Activated T-cell treated with anti-CD3 and anti-CD28 coated beads, Interleukin-2, amount 50 U/mL, for 4 hours (primary cell): ENCODE results near the gene CATSPERE. TPM values are rescaled to one million over a fixed set of nuclear protein-coding genes. Genes with fewer than 3 reads are reported as not detected.
"Not testable (repeated sequence)": the region's sequence is repeated elsewhere in the genome, so short reads cannot be mapped to it uniquely, and the experiment has no call there.

Experiments used
- ATAC-seq, 2 donors: fragments of 200-7000 bp; cut with Tn5 transposase; one replicate each; pipeline ENCODE4 v1.10.0; 2021
- DNase-seq: peaks from one replicate; pipeline ENCODE4 v3.0.0-alpha.2; 2020
- H3K27me3 Mint-ChIP-seq: one replicate; pipeline ENCODE4 v1.8.0; 2021; ENCODE audit warnings: low read depth, mixed read lengths
- H3K36me3 Mint-ChIP-seq: one replicate; pipeline ENCODE4 v1.8.0; 2022; ENCODE audit warnings: mixed read lengths; ENCODE audit not compliant: insufficient read depth
- H3K4me1 Mint-ChIP-seq: one replicate; pipeline ENCODE4 v1.8.0; 2021; ENCODE audit warnings: low read depth, mixed read lengths
- H3K4me3 Mint-ChIP-seq: one replicate; pipeline ENCODE4 v1.8.0; 2021; ENCODE audit warnings: mild to moderate bottlenecking, moderate library complexity, mixed read lengths
- H3K9me3 Mint-ChIP-seq: one replicate; pipeline ENCODE4 v1.8.0; 2021; ENCODE audit warnings: mixed read lengths
- total RNA-seq, 3 donors: library from RNA; stranded (reverse); gene quantifications; one replicate each; pipeline ENCODE4 v1.2.1, GENCODE V29; 2021

The CATSPERE gene
- total RNA-seq, 3 donors from 2014 or later = not detected

DNA sequence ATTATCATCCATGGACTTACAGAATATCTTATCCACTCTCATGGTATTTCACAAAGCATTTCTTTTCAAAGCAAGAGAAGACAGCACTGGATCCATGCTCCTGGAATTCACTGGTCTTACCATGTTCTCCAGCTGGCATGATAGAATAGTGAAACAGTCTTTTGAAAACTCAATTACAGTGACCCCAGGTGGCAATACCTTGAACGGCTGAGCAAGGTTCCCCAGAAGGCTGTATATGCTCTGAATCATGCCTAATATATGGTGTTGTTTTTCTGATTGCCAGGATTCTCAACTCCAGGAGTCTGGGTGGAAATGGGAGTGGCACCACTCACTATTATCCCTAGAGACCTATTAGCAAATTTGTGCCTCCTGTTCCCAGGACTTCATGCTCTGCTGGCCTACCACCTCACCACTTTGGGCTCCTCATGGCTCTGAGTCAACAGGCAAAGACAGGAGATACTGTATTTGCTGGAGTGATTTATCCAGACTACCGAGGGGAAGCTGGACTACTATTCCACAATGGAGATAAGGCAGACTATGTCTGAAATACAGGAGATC, 87.6 kb downstream of the CATSPERE start:
- H3K9me3 Mint-ChIP-seq = peaks cover 20% of the 10 kb centered on the region

GRCh38 chr1:244552336-244552735, 91.3 kb downstream of the CATSPERE start:
- ATAC-seq (no peak), DNase-seq (no peak)
- H3K9me3 Mint-ChIP-seq = peaks cover 12% of the 10 kb centered on the region
- H3K4me1 Mint-ChIP-seq = no peaks in the 10 kb centered on the region
- no peaks in the 10 kb centered on the region for H3K36me3 Mint-ChIP-seq
- H3K4me3 Mint-ChIP-seq = no peak overlapping the region
- H3K27me3 Mint-ChIP-seq = no peaks in the 10 kb centered on the region

More for the DNA sequence above, 87.6 kb downstream of the CATSPERE start:
- DNase-seq (no peak), ATAC-seq (no peak)
- Mint-ChIP-seq H3K4me3 (no peak overlapping the region), H3K4me1 (no peaks in the 10 kb centered on the region), H3K27me3 (no peaks in the 10 kb centered on the region), H3K36me3 (no peaks in the 10 kb centered on the region)

DNA sequence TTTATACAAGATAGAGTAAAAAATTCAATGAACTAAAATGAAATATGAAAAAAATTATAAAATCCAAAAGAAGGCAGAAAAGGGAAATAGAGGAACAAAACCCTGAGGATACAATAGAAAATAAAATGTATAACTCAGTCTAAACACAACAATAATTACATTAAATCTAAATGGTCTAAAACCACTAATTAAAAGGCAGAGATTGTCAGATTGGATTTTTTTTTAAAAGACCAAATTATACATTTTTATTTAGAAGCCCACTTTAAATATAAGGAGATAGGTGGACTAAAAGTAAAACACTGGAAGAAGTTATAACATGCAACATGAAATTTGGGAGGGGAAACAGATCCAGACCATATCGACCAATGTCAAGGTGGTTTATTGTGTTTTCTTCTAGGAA, 95.2 kb downstream of the CATSPERE start:
- no peak for ATAC-seq
- peaks cover 2% of the 10 kb centered on the region for H3K36me3 Mint-ChIP-seq
- no peaks in the 10 kb centered on the region for H3K4me1 Mint-ChIP-seq
- no peak for DNase-seq
- H3K4me3 Mint-ChIP-seq = no peak overlapping the region
- no peaks in the 10 kb centered on the region for H3K27me3 Mint-ChIP-seq
- peaks cover 10% of the 10 kb centered on the region for H3K9me3 Mint-ChIP-seq

- ATAC-seq = no peak
- Mint-ChIP-seq H3K36me3 (peaks cover 3% of the 10 kb centered on the region), H3K27me3 (no peaks in the 10 kb centered on the region)
These were observed 96.5 kb downstream of the CATSPERE start for GRCh38 chr1:244557565-244557964.

GRCh38 chr1:244559561-244559960, 98.5 kb downstream of the CATSPERE start:
- H3K4me1 Mint-ChIP-seq = no peaks in the 10 kb centered on the region
- no peaks in the 10 kb centered on the region for H3K27me3 Mint-ChIP-seq
- DNase-seq (no peak), ATAC-seq (no peak)
- H3K4me3 Mint-ChIP-seq = no peak overlapping the region
- H3K9me3 Mint-ChIP-seq = peaks cover 16% of the 10 kb centered on the region
- H3K36me3 Mint-ChIP-seq = peaks cover 3% of the 10 kb centered on the region

More at GRCh38 chr1:244557565-244557964, 96.5 kb downstream of the CATSPERE start:
- peaks cover 10% of the 10 kb centered on the region for H3K9me3 Mint-ChIP-seq
- DNase-seq = no peak
- H3K4me3 Mint-ChIP-seq = no peak overlapping the region
- no peaks in the 10 kb centered on the region for H3K4me1 Mint-ChIP-seq

DNA sequence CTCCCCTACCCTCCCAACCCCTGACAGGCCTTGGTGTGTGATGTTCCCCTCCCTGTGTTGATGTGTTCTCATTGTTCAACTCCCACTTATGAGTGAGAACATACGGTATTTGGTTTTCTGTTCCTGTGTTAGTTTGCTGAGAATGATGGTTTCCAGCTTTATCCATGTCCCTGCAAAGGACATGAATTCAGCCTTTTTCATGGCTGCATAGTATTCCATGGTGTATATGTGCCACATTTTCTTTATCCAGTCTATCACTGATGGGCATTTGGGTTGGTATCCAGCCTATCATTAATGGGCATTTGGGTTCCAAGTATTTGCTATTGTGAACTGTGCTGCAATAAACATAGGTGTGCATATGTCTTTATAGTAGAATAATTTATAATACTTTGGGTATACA, 101.8 kb downstream of the CATSPERE start:
- not testable (repeated sequence) for DNase-seq, H3K9me3 Mint-ChIP-seq, H3K4me1 Mint-ChIP-seq, H3K36me3 Mint-ChIP-seq, ATAC-seq, H3K27me3 Mint-ChIP-seq, H3K4me3 Mint-ChIP-seq

DNA sequence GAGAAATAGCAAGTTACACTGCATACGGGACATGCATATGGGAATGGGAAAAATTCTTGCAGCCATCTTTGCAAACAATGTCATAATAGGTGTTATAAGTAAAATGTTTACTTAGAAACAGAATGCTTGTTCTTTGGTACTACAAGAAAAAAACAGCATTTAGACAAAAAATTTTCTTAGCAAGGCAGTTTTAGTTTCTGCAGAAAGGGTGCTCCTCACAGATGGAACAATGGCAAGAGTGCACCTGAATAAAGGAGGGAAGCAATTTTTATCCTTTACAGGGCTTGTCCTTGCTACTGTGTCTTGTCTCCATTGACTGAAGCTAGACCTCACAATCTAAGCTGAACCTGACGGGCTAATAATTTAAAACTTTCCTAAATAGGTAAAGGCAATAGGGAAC, 112.7 kb downstream of the CATSPERE start:
- no peaks in the 10 kb centered on the region for H3K4me1 Mint-ChIP-seq
- ATAC-seq (no peak), DNase-seq (no peak)
- peaks cover 34% of the 10 kb centered on the region for H3K9me3 Mint-ChIP-seq
- peaks cover 7% of the 10 kb centered on the region for H3K36me3 Mint-ChIP-seq
- peaks cover 6% of the 10 kb centered on the region for H3K27me3 Mint-ChIP-seq
- H3K4me3 Mint-ChIP-seq = no peak overlapping the region

DNA sequence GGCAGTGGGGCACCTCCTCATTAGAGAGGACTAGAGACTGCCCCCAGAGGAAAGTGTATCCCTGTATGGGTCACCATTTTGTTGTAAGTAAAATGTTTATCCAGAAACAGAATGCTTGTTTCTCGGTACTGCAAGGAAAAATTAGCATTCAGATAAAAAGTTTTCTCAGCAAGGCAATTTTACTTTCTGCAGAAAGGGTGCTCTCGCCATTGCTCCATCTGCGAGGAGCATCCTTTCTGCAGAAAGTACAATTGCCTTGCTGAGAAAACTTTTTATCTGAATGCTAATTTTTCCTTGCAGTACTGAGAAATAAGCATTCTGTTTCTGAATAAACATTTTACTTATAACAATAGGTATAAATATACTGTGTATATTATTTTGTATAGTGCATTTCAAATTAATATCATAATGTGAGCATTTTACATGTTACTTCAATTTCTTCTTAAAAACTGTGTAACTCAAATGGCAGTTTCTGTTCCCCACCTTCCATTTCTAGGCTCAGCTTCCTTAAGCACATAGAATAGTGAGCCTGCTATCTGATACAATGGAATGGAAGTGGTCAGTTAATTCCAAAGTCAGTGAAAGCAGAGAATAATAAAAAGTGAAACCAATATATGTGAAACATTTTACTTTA, 115.3 kb downstream of the CATSPERE start:
- DNase-seq (no peak), ATAC-seq (no peak)
- no peaks in the 10 kb centered on the region for H3K4me1 Mint-ChIP-seq
- no peaks in the 10 kb centered on the region for H3K27me3 Mint-ChIP-seq
- peaks cover 7% of the 10 kb centered on the region for H3K36me3 Mint-ChIP-seq
- peaks cover 34% of the 10 kb centered on the region for H3K9me3 Mint-ChIP-seq
- no peak overlapping the region for H3K4me3 Mint-ChIP-seq

GRCh38 chr1:244578205-244578604, 117.1 kb downstream of the CATSPERE start:
- H3K4me1 Mint-ChIP-seq, H3K4me3 Mint-ChIP-seq, DNase-seq: not testable (repeated sequence)

DNA sequence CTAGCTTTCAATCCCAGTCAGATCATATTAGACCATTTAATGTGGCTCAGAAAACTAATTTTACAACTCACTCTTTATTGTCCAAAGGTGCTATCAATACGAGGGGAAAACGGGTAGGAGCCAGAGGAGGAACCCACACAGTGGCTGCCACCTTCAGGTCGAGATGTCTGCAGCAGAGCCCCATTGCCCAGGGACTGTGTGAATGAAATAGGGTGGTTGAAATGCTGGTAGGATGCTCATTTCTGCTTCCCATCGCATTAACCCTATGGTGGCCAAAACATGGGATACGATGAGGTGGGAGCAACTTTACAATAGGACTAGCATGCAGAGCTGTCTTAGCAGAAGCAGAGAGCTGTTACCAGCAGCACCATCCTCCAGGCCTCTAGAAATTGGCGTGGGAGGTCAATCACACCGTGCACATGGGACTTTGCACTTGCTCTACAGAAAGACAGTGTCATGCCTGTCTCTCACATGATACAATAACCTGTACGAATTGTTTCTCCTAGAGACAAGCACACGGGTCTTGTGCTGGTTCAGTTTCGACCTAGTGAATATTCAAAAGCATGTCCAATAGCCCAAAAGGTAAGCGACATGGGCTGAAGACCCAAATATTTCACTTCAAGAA, 122.4 kb downstream of the CATSPERE start:
- no peaks in the 10 kb centered on the region for H3K4me1 Mint-ChIP-seq
- ATAC-seq (no peak), DNase-seq (no peak)
- no peaks in the 10 kb centered on the region for H3K9me3 Mint-ChIP-seq
- no peak overlapping the region for H3K4me3 Mint-ChIP-seq
- no peaks in the 10 kb centered on the region for H3K36me3 Mint-ChIP-seq
- H3K27me3 Mint-ChIP-seq = peaks cover 4% of the 10 kb centered on the region

More at GRCh38 chr1:244578205-244578604, 117.1 kb downstream of the CATSPERE start:
- H3K27me3 Mint-ChIP-seq, H3K36me3 Mint-ChIP-seq, ATAC-seq: not testable (repeated sequence)
- H3K9me3 Mint-ChIP-seq = peaks cover 30% of the 10 kb centered on the region

- H3K27me3 Mint-ChIP-seq = peaks cover 4% of the 10 kb centered on the region
- peaks cover 5% of the 10 kb centered on the region for H3K9me3 Mint-ChIP-seq
- H3K4me3 Mint-ChIP-seq = no peak overlapping the region
- no peak for ATAC-seq
- no peaks in the 10 kb centered on the region for H3K36me3 Mint-ChIP-seq
- no peaks in the 10 kb centered on the region for H3K4me1 Mint-ChIP-seq
- DNase-seq = no peak
These were observed 124.8 kb downstream of the CATSPERE start for GRCh38 chr1:244585867-244586266.

- H3K36me3 Mint-ChIP-seq = no peaks in the 10 kb centered on the region
- H3K9me3 Mint-ChIP-seq = peaks cover 8% of the 10 kb centered on the region
- H3K27me3 Mint-ChIP-seq = no peaks in the 10 kb centered on the region
- ATAC-seq (no peak), DNase-seq (no peak)
- no peak overlapping the region for H3K4me3 Mint-ChIP-seq
- H3K4me1 Mint-ChIP-seq = peaks cover 5% of the 10 kb centered on the region
These were observed 129.6 kb downstream of the CATSPERE start for GRCh38 chr1:244590670-244591069.

GRCh38 chr1:244598611-244599010, 137.5 kb downstream of the CATSPERE start:
- Mint-ChIP-seq H3K4me1 (peaks cover 20% of the 10 kb centered on the region), H3K4me3 (no peak overlapping the region), H3K9me3 (no peaks in the 10 kb centered on the region), H3K36me3 (no peaks in the 10 kb centered on the region), H3K27me3 (peaks cover 2% of the 10 kb centered on the region)
- ATAC-seq (no peak), DNase-seq (no peak)

DNA sequence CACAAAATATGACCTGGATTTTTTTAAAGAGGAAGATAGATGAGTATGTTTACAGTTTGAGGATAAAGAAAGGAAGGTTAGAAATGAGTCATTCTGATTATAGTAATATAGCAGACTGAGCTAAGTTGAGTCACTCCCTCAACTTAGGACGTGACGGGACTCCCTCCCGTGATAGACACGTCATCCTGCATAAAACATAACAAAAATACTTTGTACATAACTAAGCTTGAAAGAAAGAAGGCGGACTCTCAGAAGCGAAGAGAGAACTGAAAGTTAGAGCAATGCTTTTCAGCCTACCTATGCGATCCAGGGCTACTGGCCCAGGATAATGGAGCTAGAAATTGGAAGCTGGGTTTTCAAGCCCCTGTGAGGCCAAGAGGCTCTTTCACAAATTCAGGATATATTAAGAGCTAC, 138.9 kb downstream of the CATSPERE start:
- Mint-ChIP-seq H3K9me3 (no peaks in the 10 kb centered on the region), H3K4me3 (peak overlapping the region; percentile 70), H3K36me3 (no peaks in the 10 kb centered on the region), H3K4me1 (peaks cover 19% of the 10 kb centered on the region), H3K27me3 (peaks cover 2% of the 10 kb centered on the region)
- ATAC-seq (peak; percentile 98), DNase-seq (peak; percentile 9)

GRCh38 chr1:244601336-244601735, 140.3 kb downstream of the CATSPERE start:
- Mint-ChIP-seq H3K36me3 (no peaks in the 10 kb centered on the region), H3K27me3 (peaks cover 2% of the 10 kb centered on the region), H3K4me1 (peaks cover 15% of the 10 kb centered on the region), H3K4me3 (no peak overlapping the region), H3K9me3 (no peaks in the 10 kb centered on the region)
- no peak for ATAC-seq
- no peak for DNase-seq
